Duodenal mucosa (tissue), 2 donors: ENCODE measurements around the gene SERTAD1.

Experiments
- H3K27ac ChIP-seq: one replicate; pipeline ENCODE4 v1.7.0; 2013; ENCODE audit warnings: low read depth, low read length
- H3K27me3 ChIP-seq, 2 donors: one replicate each; pipeline ENCODE4 v1.7.0; 2013; ENCODE audit warnings: low read length in 2 of 2, control low read depth in 1 of 2; ENCODE audit not compliant: insufficient read depth in 2 of 2, control insufficient read depth in 1 of 2
- H3K36me3 ChIP-seq, 2 donors: one replicate each; pipeline ENCODE4 v1.7.0; 2013; ENCODE audit warnings: low read length in 2 of 2, control low read depth in 1 of 2; ENCODE audit not compliant: insufficient read depth in 2 of 2, control insufficient read depth in 1 of 2
- H3K4me1 ChIP-seq, 2 donors: one replicate each; pipeline ENCODE4 v1.7.0; 2013; ENCODE audit warnings: low read length in 2 of 2, control low read depth in 1 of 2; ENCODE audit not compliant: insufficient read depth in 2 of 2, control insufficient read depth in 1 of 2
- H3K4me3 ChIP-seq, 2 donors: one replicate each; pipeline ENCODE4 v1.7.0; 2013; ENCODE audit warnings: low read length in 2 of 2, low read depth in 1 of 2
- H3K9ac ChIP-seq, 2 donors: one replicate each; pipeline ENCODE4 v1.7.0; 2013; ENCODE audit warnings: low read length in 2 of 2, low read depth in 1 of 2
- H3K9me3 ChIP-seq, 2 donors: one replicate each; pipeline ENCODE4 v1.7.0; 2013; ENCODE audit warnings: low read length in 2 of 2, control low read depth in 1 of 2; ENCODE audit not compliant: control insufficient read depth in 1 of 2

SERTAD1 gene

GRCh38 chr19:40421993-40422747 lies 3.6 kb downstream of the SERTAD1 start:
- Histone ChIP-seq H3K9ac (peak overlapping the region; percentile 89 to 96), H3K27ac (peak overlapping the region; percentile 96), H3K4me3 (no peak overlapping the region), H3K4me1 (peaks cover 20 to 29% of the 10 kb centered on the region in 2 donors), H3K36me3 (peaks cover 6 to 13% of the 10 kb centered on the region in 2 donors), H3K9me3 (no peaks in the 10 kb centered on the region), H3K27me3 (no peaks in the 10 kb centered on the region)

GRCh38 chr19:40420766-40421765 lies 4.7 kb downstream of the SERTAD1 start:
- H3K9ac ChIP-seq = peak overlapping the region; percentile 89 to 96
- peaks cover 28 to 29% of the 10 kb centered on the region in 2 donors for H3K4me1 ChIP-seq
- H3K36me3 ChIP-seq = peaks cover 6 to 13% of the 10 kb centered on the region in 2 donors
- no peaks in the 10 kb centered on the region for H3K9me3 ChIP-seq
- no peaks in the 10 kb centered on the region for H3K27me3 ChIP-seq
- H3K27ac ChIP-seq = peak overlapping the region; percentile 96
- peak overlapping the region; percentile 64 to 82 for H3K4me3 ChIP-seq

GRCh38 chr19:40420451-40420765 lies 5.4 kb downstream of the SERTAD1 start:
- Histone ChIP-seq H3K27ac (peak overlapping the region; percentile 96), H3K4me1 (peaks cover 29 to 30% of the 10 kb centered on the region in 2 donors), H3K36me3 (peaks cover 6 to 13% of the 10 kb centered on the region in 2 donors), H3K27me3 (no peaks in the 10 kb centered on the region), H3K4me3 (peak overlapping the region; percentile 64 to 82), H3K9me3 (no peaks in the 10 kb centered on the region), H3K9ac (peak overlapping the region in 1 of 2 donors; percentile 89)

- H3K9ac ChIP-seq = no peak overlapping the region
Measured at GRCh38 chr19:40419780-40420179, 6.0 kb downstream of the SERTAD1 start.

GRCh38 chr19:40419066-40419612 lies 6.7 kb downstream of the SERTAD1 start:
- Histone ChIP-seq H3K27ac (no peak overlapping the region), H3K36me3 (peaks cover 6 to 13% of the 10 kb centered on the region in 2 donors), H3K4me1 (peaks cover 23 to 26% of the 10 kb centered on the region in 2 donors), H3K4me3 (no peak overlapping the region), H3K9me3 (no peaks in the 10 kb centered on the region), H3K27me3 (no peaks in the 10 kb centered on the region), H3K9ac (no peak overlapping the region)

More at GRCh38 chr19:40419780-40420179, 6.0 kb downstream of the SERTAD1 start:
- no peak overlapping the region for H3K27ac ChIP-seq
- H3K4me3 ChIP-seq = no peak overlapping the region
- H3K4me1 ChIP-seq = peaks cover 27 to 30% of the 10 kb centered on the region in 2 donors
- no peaks in the 10 kb centered on the region for H3K27me3 ChIP-seq
- no peaks in the 10 kb centered on the region for H3K9me3 ChIP-seq
- peaks cover 6 to 13% of the 10 kb centered on the region in 2 donors for H3K36me3 ChIP-seq

GRCh38 chr19:40418040-40418439 lies 7.8 kb downstream of the SERTAD1 start:
- no peak overlapping the region for H3K9ac ChIP-seq
- H3K36me3 ChIP-seq = peaks cover 6 to 9% of the 10 kb centered on the region in 2 donors
- no peak overlapping the region for H3K4me3 ChIP-seq
- no peak overlapping the region for H3K27ac ChIP-seq
- peaks cover 23 to 26% of the 10 kb centered on the region in 2 donors for H3K4me1 ChIP-seq
- no peaks in the 10 kb centered on the region for H3K27me3 ChIP-seq
- H3K9me3 ChIP-seq = no peaks in the 10 kb centered on the region

GRCh38 chr19:40417643-40417981 lies 8.2 kb downstream of the SERTAD1 start:
- Histone ChIP-seq H3K4me3 (no peak overlapping the region), H3K9ac (no peak overlapping the region), H3K27me3 (no peaks in the 10 kb centered on the region), H3K27ac (peak overlapping the region; percentile 65), H3K9me3 (no peaks in the 10 kb centered on the region), H3K36me3 (peaks cover 3 to 5% of the 10 kb centered on the region in 2 donors), H3K4me1 (peaks cover 22 to 26% of the 10 kb centered on the region in 2 donors)

- H3K4me3 ChIP-seq = no peak overlapping the region
- H3K9ac ChIP-seq = peak overlapping the region in 1 of 2 donors; percentile 6
- no peaks in the 10 kb centered on the region for H3K9me3 ChIP-seq
- peak overlapping the region; percentile 65 for H3K27ac ChIP-seq
- H3K36me3 ChIP-seq = no peaks in the 10 kb centered on the region
- peaks cover 17 to 21% of the 10 kb centered on the region in 2 donors for H3K4me1 ChIP-seq
- H3K27me3 ChIP-seq = no peaks in the 10 kb centered on the region
Measured at GRCh38 chr19:40416918-40417642, 8.7 kb downstream of the SERTAD1 start.

- H3K4me1 ChIP-seq = peaks cover 11 to 16% of the 10 kb centered on the region in 2 donors
- H3K36me3 ChIP-seq = no peaks in the 10 kb centered on the region
- H3K9me3 ChIP-seq = no peaks in the 10 kb centered on the region
- H3K27ac ChIP-seq = no peak overlapping the region
- H3K9ac ChIP-seq = no peak overlapping the region
- no peaks in the 10 kb centered on the region for H3K27me3 ChIP-seq
- H3K4me3 ChIP-seq = no peak overlapping the region
Measured at GRCh38 chr19:40415768-40416167, 10.0 kb downstream of the SERTAD1 start.
